ENCODE results near the gene DROSHA.
"Not testable (repeated sequence)": the region's sequence is repeated elsewhere in the genome, so short reads cannot be mapped to it uniquely, and the experiment has no call there.

Gene DROSHA

GRCh38 chr5:31531888-31532547, at the start of gene DROSHA, which contains the start of gene C5orf22:
DROSHA (minus strand) TSS chr5:31532093; CDS start chr5:31529059, 3,034 bp downstream.
C5orf22 (plus strand) TSS chr5:31532301; CDS start chr5:31532393, 92 bp downstream.
- peak; percentile 88 for DNase-seq

DNA sequence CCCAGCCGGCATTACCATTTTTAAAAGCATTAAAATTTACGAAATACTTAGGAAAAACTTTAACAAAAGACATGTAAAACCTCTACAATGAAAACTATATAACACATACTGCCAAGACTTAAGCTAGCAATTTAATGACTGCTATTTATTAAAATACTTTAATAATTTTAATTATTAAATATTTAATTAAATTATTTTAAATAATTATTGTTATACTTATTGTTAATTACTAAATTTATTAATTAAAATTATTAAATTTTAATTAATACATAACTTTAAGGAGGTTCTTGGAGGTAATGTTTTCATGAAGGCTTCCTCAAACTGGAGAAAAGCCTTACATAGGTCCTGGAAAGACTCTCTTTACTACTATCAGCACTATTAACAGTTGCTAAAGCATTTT, 47.7 kb upstream of the DROSHA start:
- DNase-seq: no peak

GRCh38 chr5:31577438-31577837, 45.5 kb upstream of the DROSHA start:
- DNase-seq: no peak

DNA sequence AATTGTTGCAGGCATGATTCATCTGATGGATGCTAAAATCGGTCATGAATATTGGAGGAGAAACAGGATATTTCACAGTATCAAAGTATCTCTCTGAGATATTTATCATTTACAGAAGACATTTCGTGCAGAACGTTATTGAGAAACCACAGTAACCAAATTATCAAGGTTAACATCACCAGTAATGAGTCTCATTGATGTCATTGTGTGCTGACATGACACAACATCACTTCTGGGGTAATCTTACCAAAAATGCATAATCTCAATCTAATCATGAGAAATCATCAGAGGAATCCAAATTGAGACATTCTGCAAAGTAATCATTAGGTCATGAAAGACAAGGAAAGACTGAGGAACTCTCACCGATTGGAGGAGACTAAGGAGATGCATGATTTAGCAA, 42.9 kb upstream of the DROSHA start:
- DNase-seq: no peak

- no peak for DNase-seq
Observed at GRCh38 chr5:31573494-31574142, 41.7 kb upstream of the DROSHA start.

GRCh38 chr5:31569068-31569467, 37.2 kb upstream of the DROSHA start:
- no peak for DNase-seq

- DNase-seq: no peak
Observed at GRCh38 chr5:31568302-31568835, 36.5 kb upstream of the DROSHA start.

DNA sequence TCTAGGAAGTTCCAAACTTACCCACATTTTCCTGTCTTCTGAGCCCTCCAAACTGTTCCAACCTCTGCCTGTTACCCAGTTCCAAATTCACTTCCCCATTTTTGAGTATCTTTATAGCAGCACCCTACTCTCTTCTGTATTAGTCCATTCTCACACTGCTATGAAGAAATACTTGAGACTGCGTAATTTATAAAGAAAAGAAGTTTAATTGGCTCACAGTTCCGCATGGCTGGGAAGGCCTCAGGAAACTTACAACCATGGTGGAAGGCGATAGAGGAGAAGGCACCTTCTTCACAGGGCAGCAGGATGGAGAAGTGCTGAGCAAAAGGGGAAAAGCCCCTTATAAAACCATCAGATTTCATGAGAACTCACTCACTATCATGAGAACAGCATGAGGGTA, 34.5 kb upstream of the DROSHA start:
- DNase-seq: not testable (repeated sequence)

DNA sequence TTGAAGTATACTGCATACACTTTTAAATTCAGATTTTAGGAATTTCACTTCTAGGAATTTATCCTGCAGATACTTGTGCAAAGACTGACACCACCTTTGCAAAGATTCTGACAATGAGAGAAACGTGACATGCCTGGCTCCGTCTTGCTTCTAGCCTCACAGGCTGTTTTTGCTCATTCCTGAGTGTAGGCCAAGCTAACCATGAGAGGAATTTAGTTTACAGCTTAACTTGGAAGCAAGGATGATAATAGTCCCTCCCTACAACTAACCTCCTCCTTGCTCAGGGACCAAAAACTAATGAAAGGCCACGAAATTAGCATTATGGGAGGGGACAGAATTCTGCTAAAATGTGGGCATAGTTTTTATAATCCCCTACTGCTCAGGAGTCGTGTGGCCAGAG, 31.3 kb upstream of the DROSHA start:
- no peak for DNase-seq

GRCh38 chr5:31561946-31562345, 30.1 kb upstream of the DROSHA start:
- no peak for DNase-seq

- no peak for DNase-seq
Observed at GRCh38 chr5:31559942-31560341, 28.0 kb upstream of the DROSHA start.

DNA sequence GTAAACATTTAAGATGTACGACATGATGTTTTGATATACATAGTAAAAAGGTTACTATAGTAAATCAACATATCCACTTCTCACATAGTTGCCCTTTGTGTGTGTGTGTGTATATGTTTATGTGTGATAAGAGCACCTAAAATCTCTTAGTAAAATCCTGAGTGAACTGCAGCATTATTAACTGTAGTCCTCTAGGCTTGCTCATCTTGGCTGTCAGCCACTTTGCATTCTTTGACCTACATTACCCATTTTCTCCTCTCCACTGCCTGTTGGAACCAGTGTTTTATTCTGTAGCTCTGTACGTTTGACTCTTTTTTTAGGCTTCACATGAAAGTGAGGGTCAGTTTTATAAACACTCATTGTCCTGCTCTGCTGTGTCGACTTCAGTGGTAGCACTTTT, 24.6 kb upstream of the DROSHA start:
- no peak for DNase-seq

GRCh38 chr5:31554552-31554951, 22.7 kb upstream of the DROSHA start:
- no peak for DNase-seq

DNA sequence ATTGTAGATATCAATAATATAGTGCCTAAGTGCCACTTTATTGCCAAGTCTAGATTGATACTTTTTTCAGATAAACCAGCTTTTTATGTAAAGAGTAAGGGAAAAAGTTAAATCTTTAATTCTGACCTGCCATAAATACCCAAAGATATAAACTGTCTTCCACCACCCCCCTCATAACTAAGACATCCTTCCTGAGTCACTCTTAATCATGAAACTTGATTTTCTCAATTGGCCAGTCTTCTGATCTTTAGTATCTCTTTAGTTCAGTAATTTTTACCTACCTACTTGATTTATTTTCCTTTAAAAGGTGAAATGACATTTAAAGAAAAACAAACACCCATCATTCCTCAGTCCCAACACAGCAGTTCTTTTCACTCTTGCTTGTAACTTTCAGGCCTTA, 22.0 kb upstream of the DROSHA start:
- no peak for DNase-seq

DNA sequence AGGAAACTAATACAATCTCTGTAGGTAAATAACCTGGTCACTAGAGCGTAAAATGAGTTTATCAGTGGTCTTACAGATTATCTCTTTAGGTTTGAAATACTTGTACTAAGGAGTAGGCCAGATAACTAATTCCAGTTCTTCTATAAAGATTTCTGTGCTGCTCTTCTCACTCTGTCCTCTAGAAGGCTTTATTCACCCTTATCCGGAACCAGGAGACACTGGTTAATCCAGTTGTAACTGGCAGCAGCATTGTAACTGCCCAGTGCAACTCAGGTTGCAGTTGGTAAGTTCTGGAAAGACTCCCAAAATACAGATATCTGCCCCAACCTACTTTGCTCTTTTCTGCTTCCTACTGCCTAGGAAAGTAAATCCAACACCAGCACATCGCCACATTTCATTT, 20.0 kb upstream of the DROSHA start:
- no peak for DNase-seq

GRCh38 chr5:31549114-31549513, 17.2 kb upstream of the DROSHA start:
- not testable (repeated sequence) for DNase-seq

DNA sequence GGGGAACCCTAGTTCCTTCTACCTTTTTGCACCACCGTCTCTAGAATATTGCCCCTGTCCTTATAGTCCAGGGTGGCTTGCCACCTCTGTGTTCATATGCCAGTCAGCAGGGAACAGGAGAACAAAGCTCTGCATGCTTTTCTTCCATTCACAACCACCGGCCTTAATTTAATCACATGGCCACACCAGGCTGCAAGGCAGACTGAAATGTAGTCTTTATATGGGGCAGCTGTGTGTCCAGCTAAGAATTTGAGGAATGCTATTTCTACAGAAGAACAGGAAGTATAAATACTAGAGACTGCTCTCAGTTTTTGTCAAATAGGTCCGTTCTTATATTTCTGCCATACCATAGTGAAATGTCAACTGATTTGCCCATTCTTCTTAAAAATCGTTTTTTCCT, 6.0 kb upstream of the DROSHA start:
- no peak for DNase-seq

DNA sequence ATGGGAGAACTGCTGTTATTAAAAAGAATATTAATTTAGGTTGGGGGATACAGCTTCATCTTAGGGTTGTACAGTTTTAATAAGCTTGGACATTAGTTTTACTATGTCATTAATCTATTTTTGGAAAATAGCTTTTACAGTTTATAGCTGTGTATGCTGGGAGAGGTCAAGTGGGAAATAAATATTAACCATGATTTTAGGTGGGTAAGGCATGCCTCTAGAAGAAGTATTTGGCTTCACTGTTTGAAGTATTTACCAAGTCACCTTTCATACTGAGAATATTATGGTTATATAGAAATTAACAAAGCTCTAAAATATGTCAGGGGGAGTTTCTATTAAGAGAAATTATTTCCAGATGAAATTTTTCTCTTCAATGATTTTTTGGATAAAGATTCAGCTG, 5.5 kb upstream of the DROSHA start:
- DNase-seq: no peak

- DNase-seq: no peak
Observed at GRCh38 chr5:31536873-31537272, 5.0 kb upstream of the DROSHA start.

DNA sequence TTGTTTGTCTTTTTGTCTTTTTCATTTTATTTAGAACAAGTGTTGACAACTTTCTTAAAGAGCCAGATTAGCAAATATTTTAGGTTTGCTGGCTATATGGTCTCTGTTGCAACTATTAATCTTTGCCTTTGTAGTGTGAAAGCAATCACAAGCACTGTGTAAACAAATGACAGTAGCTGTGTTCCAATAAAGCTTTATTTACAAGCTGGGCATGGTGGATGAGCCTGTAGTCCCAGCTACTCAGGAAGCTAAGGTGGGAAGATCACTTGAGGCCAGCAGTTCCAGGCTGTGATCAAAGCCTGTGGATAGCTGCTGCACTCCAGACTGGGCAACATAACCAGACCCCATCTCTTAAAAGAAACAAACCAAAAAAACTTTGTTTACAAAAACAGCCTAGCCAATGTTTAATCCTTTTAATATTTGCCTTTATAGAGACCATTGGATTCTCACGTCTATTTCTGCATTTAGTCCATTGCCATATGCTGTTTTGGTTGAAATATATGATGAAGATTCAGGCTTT, 2.7 kb upstream of the DROSHA start:
- no peak for DNase-seq

GRCh38 chr5:31531543-31531887, 378 bp downstream of the DROSHA start:
- DNase-seq: no peak

DNA sequence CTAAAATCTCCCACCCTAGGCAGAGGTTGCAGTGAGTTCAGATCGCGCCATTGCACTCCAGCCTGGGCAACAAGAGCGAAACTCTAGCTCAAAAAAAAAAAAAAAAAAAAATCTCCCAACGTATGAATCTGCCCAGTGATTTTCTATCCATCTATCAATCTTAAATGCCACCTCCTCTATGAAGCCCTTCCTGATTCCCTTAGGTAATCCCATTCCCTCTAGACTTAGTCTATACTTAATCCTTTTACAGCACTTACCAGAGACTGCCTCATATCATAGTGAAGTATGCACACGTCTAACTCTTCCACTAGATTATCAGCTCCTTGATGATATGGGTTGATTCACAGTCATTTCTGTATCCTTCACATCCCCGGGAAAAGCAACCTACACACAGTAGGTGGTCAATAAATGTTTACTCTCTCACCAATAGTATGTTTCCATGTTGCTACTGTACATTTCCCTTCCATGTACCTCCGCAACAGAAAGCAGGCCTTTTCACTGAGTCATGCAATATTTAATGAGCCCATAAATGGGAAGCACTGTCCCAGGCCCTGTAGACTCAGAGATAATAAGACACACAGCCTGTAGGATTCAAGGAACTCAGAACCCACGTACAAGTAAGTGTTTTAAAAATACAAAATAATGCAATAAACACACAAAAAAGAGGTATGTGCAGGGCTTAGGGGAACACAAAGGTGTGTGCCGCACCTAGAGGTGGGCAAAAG, 1.2 kb downstream of the DROSHA start:
- no peak for DNase-seq

- DNase-seq: no peak
Observed at GRCh38 chr5:31523041-31523440, 8.9 kb downstream of the DROSHA start.

- DNase-seq: no peak
Observed at GRCh38 chr5:31516802-31517201, 15.1 kb downstream of the DROSHA start.
